Muscle layer of duodenum (tissue), 2 donors: ENCODE results near the gene USP15.
A peak's percentile ranks its signal among the peaks of the same experiment; 100 is the strongest.

ENCODE experiments used
- H3K27ac ChIP-seq: one replicate; pipeline ENCODE4 v1.7.0; 2013; ENCODE audit warnings: mild to moderate bottlenecking, low read length
- H3K27me3 ChIP-seq: one replicate; pipeline ENCODE4 v1.7.0; 2013; ENCODE audit warnings: low read depth, mild to moderate bottlenecking, control low read depth, low read length
- H3K36me3 ChIP-seq, 2 donors: one replicate each; pipeline ENCODE4 v1.7.0; 2013; ENCODE audit warnings: low read length in 2 of 2, control low read depth in 1 of 2, mild to moderate bottlenecking in 1 of 2; ENCODE audit not compliant: insufficient read depth in 2 of 2, control insufficient read depth in 1 of 2
- H3K4me1 ChIP-seq, 2 donors: one replicate each; pipeline ENCODE4 v1.7.0; 2013; ENCODE audit warnings: low read length in 2 of 2, mild to moderate bottlenecking in 2 of 2, control low read depth in 1 of 2, moderate library complexity in 1 of 2; ENCODE audit not compliant: insufficient read depth in 2 of 2, control insufficient read depth in 1 of 2
- H3K4me3 ChIP-seq, 2 donors: one replicate each; pipeline ENCODE4 v1.7.0; 2013; ENCODE audit warnings: low read length in 2 of 2, low read depth in 1 of 2, mild to moderate bottlenecking in 1 of 2
- H3K9me3 ChIP-seq, 2 donors: one replicate each; pipeline ENCODE4 v1.7.0; 2013; ENCODE audit warnings: low read length in 2 of 2, control low read depth in 1 of 2, mild to moderate bottlenecking in 1 of 2; ENCODE audit not compliant: control insufficient read depth in 1 of 2
- donor health status: healthy.

The USP15 gene

DNA sequence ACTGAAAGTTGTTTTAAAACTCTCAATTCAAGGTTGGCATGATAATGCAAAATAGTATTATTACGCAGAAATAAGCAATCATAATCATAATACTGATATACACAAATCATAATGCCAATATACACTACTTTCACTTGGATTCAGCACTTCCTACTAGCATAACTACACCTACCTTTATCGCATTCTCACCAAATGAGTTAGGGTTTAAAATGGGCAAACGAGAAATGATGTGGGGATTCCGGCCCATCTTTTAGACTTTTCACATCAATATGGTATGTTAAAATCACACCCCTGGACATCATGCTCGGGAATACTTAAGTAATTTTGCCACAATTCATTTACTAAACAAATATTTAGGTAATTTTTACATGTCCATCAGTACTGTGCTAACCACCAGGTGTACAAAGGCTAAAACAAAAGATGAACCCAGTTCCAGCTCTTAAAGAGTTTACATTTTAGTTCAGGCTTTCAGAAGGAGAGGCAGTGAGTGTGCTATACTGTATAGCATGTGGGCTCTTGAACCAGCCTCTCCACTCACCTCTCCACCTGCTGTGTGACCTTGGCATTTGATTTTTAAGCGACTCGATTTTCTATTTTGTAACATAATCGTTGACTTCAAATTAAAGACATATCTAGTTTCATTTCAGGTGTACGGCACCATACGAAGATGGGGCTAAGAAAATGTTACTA is 1.1 kb upstream of the USP15 start:
- no peaks in the 10 kb centered on the region for H3K36me3 ChIP-seq
- H3K9me3 ChIP-seq = no peaks in the 10 kb centered on the region
- no peaks in the 10 kb centered on the region for H3K27me3 ChIP-seq
- peak overlapping the region; percentile 95 to 96 for H3K4me3 ChIP-seq
- H3K4me1 ChIP-seq = peaks cover 0 to 26% of the 10 kb centered on the region in 2 donors
- H3K27ac ChIP-seq = peak overlapping the region; percentile 99

- peaks cover 0 to 27% of the 10 kb centered on the region in 2 donors for H3K4me1 ChIP-seq
- H3K36me3 ChIP-seq = no peaks in the 10 kb centered on the region
- no peaks in the 10 kb centered on the region for H3K27me3 ChIP-seq
- H3K27ac ChIP-seq = peak overlapping the region; percentile 99
- H3K4me3 ChIP-seq = peak overlapping the region; percentile 95 to 96
- H3K9me3 ChIP-seq = no peaks in the 10 kb centered on the region
Observed at GRCh38 chr12:62259631-62259992, 592 bp upstream of the USP15 start.

DNA sequence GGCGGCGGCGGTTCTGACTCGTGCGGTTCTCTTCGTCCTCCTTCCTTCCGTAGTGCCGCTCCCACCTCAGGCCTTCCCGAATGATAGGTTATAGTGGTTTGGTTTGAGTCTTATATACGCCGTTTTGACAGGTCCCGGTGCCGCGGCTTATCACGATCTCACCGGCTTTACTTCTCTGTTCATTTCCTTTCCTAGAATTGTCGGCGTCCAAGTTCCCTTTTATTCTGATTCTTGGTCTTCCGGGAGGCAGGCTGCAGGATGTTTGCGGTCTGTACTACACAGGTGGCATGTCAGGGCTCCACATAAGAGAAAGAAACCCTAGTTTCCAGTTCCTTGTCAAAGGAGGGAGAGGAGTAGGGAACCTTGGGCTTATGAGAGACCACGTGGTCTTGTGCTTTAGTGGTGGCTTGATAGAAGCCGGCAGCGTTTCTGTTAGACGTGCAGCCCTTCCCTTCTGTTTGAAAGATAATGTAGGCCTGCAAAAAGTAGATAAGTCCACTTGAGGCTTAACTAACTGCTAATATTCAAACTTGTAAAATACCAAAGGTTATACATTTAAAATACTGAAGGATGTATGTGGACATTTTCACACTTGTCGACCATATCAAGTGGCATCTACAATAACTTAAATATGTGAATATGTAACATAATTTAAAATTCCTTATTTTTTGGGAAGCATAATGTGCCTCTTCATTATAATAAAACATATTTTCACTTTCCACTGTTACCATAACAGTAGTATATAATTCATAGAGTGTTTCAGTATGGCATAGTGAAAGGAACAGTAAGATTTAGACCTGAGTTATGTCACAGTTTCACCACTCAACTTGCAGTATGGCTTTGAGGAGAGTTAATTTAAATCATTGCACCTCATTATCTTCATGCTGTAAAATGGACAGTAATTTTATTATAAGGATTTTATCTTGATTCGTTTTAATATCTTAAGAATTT is 804 bp downstream of the USP15 start:
- H3K27me3 ChIP-seq = no peaks in the 10 kb centered on the region
- no peaks in the 10 kb centered on the region for H3K36me3 ChIP-seq
- H3K4me3 ChIP-seq = peak overlapping the region; percentile 95 to 96
- H3K9me3 ChIP-seq = no peaks in the 10 kb centered on the region
- H3K27ac ChIP-seq = peak overlapping the region; percentile 99
- peaks cover 0 to 38% of the 10 kb centered on the region in 2 donors for H3K4me1 ChIP-seq

DNA sequence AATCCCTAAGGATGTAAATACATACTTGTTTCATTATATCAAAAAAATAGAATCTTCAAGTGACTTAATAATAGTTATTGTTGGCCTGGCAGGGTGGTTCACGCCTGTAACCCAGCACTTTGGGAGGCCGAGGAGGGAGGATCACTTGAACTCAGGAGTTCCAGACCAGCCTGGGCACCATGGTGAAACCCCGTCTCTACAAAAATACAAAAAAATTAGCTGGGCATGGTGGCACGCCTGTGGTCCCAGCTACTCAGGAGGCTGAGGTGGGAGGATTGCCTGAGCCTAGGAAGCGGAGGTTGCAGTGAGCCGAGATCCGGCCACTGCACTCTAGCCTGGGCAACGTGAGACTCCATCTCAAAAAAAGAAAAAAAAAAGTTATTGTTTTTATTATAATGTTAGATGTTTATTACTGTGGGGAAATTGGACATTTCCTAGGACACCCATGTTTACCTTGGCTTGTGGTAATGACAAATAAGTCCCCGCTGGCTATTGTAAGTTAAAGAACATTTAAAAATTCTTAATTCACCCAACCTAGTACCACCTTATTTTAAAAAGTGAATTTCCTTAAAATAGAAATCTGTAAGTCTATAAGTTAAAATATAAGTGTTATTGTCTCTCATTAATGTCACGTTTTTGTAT is 1.8 kb downstream of the USP15 start:
- Histone ChIP-seq H3K9me3 (no peaks in the 10 kb centered on the region), H3K36me3 (no peaks in the 10 kb centered on the region), H3K27me3 (no peaks in the 10 kb centered on the region), H3K27ac (no peak overlapping the region), H3K4me3 (peak overlapping the region; percentile 95 to 96), H3K4me1 (peaks cover 0 to 44% of the 10 kb centered on the region in 2 donors)

GRCh38 chr12:62263232-62263631 is 3.0 kb downstream of the USP15 start:
- Histone ChIP-seq H3K27ac (no peak overlapping the region), H3K9me3 (no peaks in the 10 kb centered on the region), H3K4me1 (peaks cover 0 to 53% of the 10 kb centered on the region in 2 donors), H3K4me3 (no peak overlapping the region), H3K27me3 (no peaks in the 10 kb centered on the region), H3K36me3 (no peaks in the 10 kb centered on the region)

- Histone ChIP-seq H3K4me3 (no peak overlapping the region), H3K36me3 (no peaks in the 10 kb centered on the region), H3K27me3 (no peaks in the 10 kb centered on the region), H3K4me1 (peaks cover 0 to 51% of the 10 kb centered on the region in 2 donors), H3K9me3 (no peaks in the 10 kb centered on the region), H3K27ac (no peak overlapping the region)
Observed at GRCh38 chr12:62263966-62264365, 3.8 kb downstream of the USP15 start.

- Histone ChIP-seq H3K4me1 (peaks cover 0 to 53% of the 10 kb centered on the region in 2 donors), H3K36me3 (no peaks in the 10 kb centered on the region), H3K27ac (no peak overlapping the region), H3K9me3 (no peaks in the 10 kb centered on the region), H3K4me3 (no peak overlapping the region), H3K27me3 (no peaks in the 10 kb centered on the region)
Observed at GRCh38 chr12:62264706-62265105, 4.5 kb downstream of the USP15 start.

GRCh38 chr12:62265511-62265910 is 5.3 kb downstream of the USP15 start:
- H3K4me3 ChIP-seq = no peak overlapping the region
- H3K27ac ChIP-seq = no peak overlapping the region
- H3K4me1 ChIP-seq = peaks cover 0 to 53% of the 10 kb centered on the region in 2 donors
- H3K27me3 ChIP-seq = no peaks in the 10 kb centered on the region
- H3K36me3 ChIP-seq = no peaks in the 10 kb centered on the region
- no peaks in the 10 kb centered on the region for H3K9me3 ChIP-seq

- no peak overlapping the region for H3K27ac ChIP-seq
- peaks cover 0 to 44% of the 10 kb centered on the region in 2 donors for H3K4me1 ChIP-seq
Observed at GRCh38 chr12:62267026-62267425, 6.8 kb downstream of the USP15 start.

GRCh38 chr12:62267480-62267879 is 7.3 kb downstream of the USP15 start:
- Histone ChIP-seq H3K36me3 (no peaks in the 10 kb centered on the region), H3K4me3 (no peak overlapping the region), H3K9me3 (no peaks in the 10 kb centered on the region), H3K4me1 (peaks cover 0 to 40% of the 10 kb centered on the region in 2 donors), H3K27ac (no peak overlapping the region), H3K27me3 (no peaks in the 10 kb centered on the region)

More at GRCh38 chr12:62267026-62267425, 6.8 kb downstream of the USP15 start:
- Histone ChIP-seq H3K9me3 (no peaks in the 10 kb centered on the region), H3K27me3 (no peaks in the 10 kb centered on the region), H3K4me3 (no peak overlapping the region), H3K36me3 (no peaks in the 10 kb centered on the region)

DNA sequence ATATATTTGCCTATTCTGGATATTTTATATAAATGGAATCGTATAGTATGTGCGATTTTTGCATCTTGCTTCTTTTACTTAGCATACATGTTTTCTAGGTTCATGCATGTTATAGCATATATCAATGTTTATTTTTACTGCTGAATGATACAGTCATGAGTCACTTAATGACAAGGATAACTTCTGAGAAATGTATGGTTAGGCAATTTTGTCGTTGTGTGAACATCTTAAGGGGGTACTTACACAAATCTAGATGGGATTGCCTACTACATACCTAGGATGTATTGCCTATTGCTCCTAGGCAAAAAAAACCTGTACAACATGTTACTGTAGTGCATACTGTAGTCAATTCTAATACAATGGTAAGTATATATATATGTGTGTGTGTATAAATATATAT is 8.8 kb downstream of the USP15 start:
- Histone ChIP-seq H3K4me1 (peaks cover 11 to 41% of the 10 kb centered on the region in 2 donors), H3K36me3 (no peaks in the 10 kb centered on the region), H3K27ac (no peak overlapping the region), H3K27me3 (no peaks in the 10 kb centered on the region), H3K9me3 (no peaks in the 10 kb centered on the region), H3K4me3 (no peak overlapping the region)
